ENCODE measurements around the gene SPATA6L.

SPATA6L gene

GRCh38 chr9:4666042-4666699 lies at the start of gene SPATA6L:
SPATA6L (minus strand) TSS chr9:4666480; CDS start chr9:4666250, 230 bp downstream.
- H3K27me3 Mint-ChIP-seq (ENCODE audit: low read depth) = peaks cover 10% of the 10 kb centered on the region
- peak within 1 kb of the TSS; percentile 78 for H3K4me3 Mint-ChIP-seq
- peak; percentile 40 for DNase-seq (ENCODE audit: low spot score)
- H3K27ac Mint-ChIP-seq = peak within 1 kb of the TSS; percentile 13
- no peaks in the 10 kb centered on the region for H3K9me3 Mint-ChIP-seq
- peaks cover 3% of the 10 kb centered on the region for H3K36me3 Mint-ChIP-seq (ENCODE audit: low read depth)
- peaks cover 57% of the 10 kb centered on the region for H3K4me1 Mint-ChIP-seq (ENCODE audit: low read depth)

GRCh38 chr9:4714266-4715016 lies 48.2 kb upstream of the SPATA6L start:
- H3K27ac Mint-ChIP-seq = no peak overlapping the region
- DNase-seq (ENCODE audit: low spot score) = no peak
- no peak overlapping the region for H3K4me3 Mint-ChIP-seq
- H3K9me3 Mint-ChIP-seq = peaks cover 6% of the 10 kb centered on the region
- H3K36me3 Mint-ChIP-seq (ENCODE audit: low read depth) = peaks cover 46% of the 10 kb centered on the region
- H3K4me1 Mint-ChIP-seq (ENCODE audit: low read depth) = no peaks in the 10 kb centered on the region
- no peaks in the 10 kb centered on the region for H3K27me3 Mint-ChIP-seq (ENCODE audit: low read depth)

- no peaks in the 10 kb centered on the region for H3K27me3 Mint-ChIP-seq (ENCODE audit: low read depth)
Measured at GRCh38 chr9:4713849-4714248, 47.6 kb upstream of the SPATA6L start.

GRCh38 chr9:4709380-4709779 lies 43.1 kb upstream of the SPATA6L start:
- Mint-ChIP-seq H3K4me1 (ENCODE audit: low read depth) (peaks cover 6% of the 10 kb centered on the region), H3K9me3 (peaks cover 6% of the 10 kb centered on the region), H3K36me3 (ENCODE audit: low read depth) (peaks cover 44% of the 10 kb centered on the region), H3K27me3 (ENCODE audit: low read depth) (no peaks in the 10 kb centered on the region), H3K4me3 (no peak overlapping the region), H3K27ac (no peak overlapping the region)
- DNase-seq (ENCODE audit: low spot score) = no peak

More at GRCh38 chr9:4713849-4714248, 47.6 kb upstream of the SPATA6L start:
- H3K27ac Mint-ChIP-seq = no peak overlapping the region
- DNase-seq (ENCODE audit: low spot score) = no peak
- H3K36me3 Mint-ChIP-seq (ENCODE audit: low read depth) = peaks cover 48% of the 10 kb centered on the region
- H3K9me3 Mint-ChIP-seq = peaks cover 6% of the 10 kb centered on the region
- H3K4me3 Mint-ChIP-seq = no peak overlapping the region
- H3K4me1 Mint-ChIP-seq (ENCODE audit: low read depth) = no peaks in the 10 kb centered on the region

GRCh38 chr9:4706971-4707622 lies 40.8 kb upstream of the SPATA6L start:
- Mint-ChIP-seq H3K4me3 (no peak overlapping the region), H3K36me3 (ENCODE audit: low read depth) (peaks cover 51% of the 10 kb centered on the region), H3K27me3 (ENCODE audit: low read depth) (no peaks in the 10 kb centered on the region), H3K9me3 (no peaks in the 10 kb centered on the region), H3K27ac (no peak overlapping the region), H3K4me1 (ENCODE audit: low read depth) (peaks cover 6% of the 10 kb centered on the region)
- DNase-seq (ENCODE audit: low spot score) = no peak

GRCh38 chr9:4706021-4706420 lies 39.7 kb upstream of the SPATA6L start:
- Mint-ChIP-seq H3K4me3 (no peak overlapping the region), H3K27ac (peak overlapping the region; percentile 2), H3K36me3 (ENCODE audit: low read depth) (peaks cover 59% of the 10 kb centered on the region), H3K27me3 (ENCODE audit: low read depth) (no peaks in the 10 kb centered on the region), H3K4me1 (ENCODE audit: low read depth) (peaks cover 9% of the 10 kb centered on the region), H3K9me3 (no peaks in the 10 kb centered on the region)
- DNase-seq (ENCODE audit: low spot score) = no peak

- peaks cover 9% of the 10 kb centered on the region for H3K4me1 Mint-ChIP-seq (ENCODE audit: low read depth)
- H3K27me3 Mint-ChIP-seq (ENCODE audit: low read depth) = no peaks in the 10 kb centered on the region
- peaks cover 57% of the 10 kb centered on the region for H3K36me3 Mint-ChIP-seq (ENCODE audit: low read depth)
- H3K27ac Mint-ChIP-seq = no peak overlapping the region
- H3K4me3 Mint-ChIP-seq = no peak overlapping the region
- DNase-seq (ENCODE audit: low spot score) = no peak
- H3K9me3 Mint-ChIP-seq = no peaks in the 10 kb centered on the region
Measured at GRCh38 chr9:4704129-4704528, 37.8 kb upstream of the SPATA6L start.

- peaks cover 48% of the 10 kb centered on the region for H3K36me3 Mint-ChIP-seq (ENCODE audit: low read depth)
- H3K27ac Mint-ChIP-seq = no peak overlapping the region
Measured at GRCh38 chr9:4701526-4701925, 35.2 kb upstream of the SPATA6L start.

GRCh38 chr9:4700932-4701331 lies 34.7 kb upstream of the SPATA6L start:
- H3K27me3 Mint-ChIP-seq (ENCODE audit: low read depth) = no peaks in the 10 kb centered on the region
- H3K9me3 Mint-ChIP-seq = no peaks in the 10 kb centered on the region
- peaks cover 48% of the 10 kb centered on the region for H3K36me3 Mint-ChIP-seq (ENCODE audit: low read depth)
- no peak for DNase-seq (ENCODE audit: low spot score)
- H3K27ac Mint-ChIP-seq = no peak overlapping the region
- peaks cover 3% of the 10 kb centered on the region for H3K4me1 Mint-ChIP-seq (ENCODE audit: low read depth)
- H3K4me3 Mint-ChIP-seq = no peak overlapping the region

More at GRCh38 chr9:4701526-4701925, 35.2 kb upstream of the SPATA6L start:
- no peaks in the 10 kb centered on the region for H3K27me3 Mint-ChIP-seq (ENCODE audit: low read depth)
- no peak for DNase-seq (ENCODE audit: low spot score)
- H3K4me1 Mint-ChIP-seq (ENCODE audit: low read depth) = peaks cover 3% of the 10 kb centered on the region
- H3K9me3 Mint-ChIP-seq = no peaks in the 10 kb centered on the region
- no peak overlapping the region for H3K4me3 Mint-ChIP-seq

- no peak overlapping the region for H3K27ac Mint-ChIP-seq
- peaks cover 3% of the 10 kb centered on the region for H3K4me1 Mint-ChIP-seq (ENCODE audit: low read depth)
- no peaks in the 10 kb centered on the region for H3K9me3 Mint-ChIP-seq
- no peak overlapping the region for H3K4me3 Mint-ChIP-seq
- no peak for DNase-seq (ENCODE audit: low spot score)
- H3K27me3 Mint-ChIP-seq (ENCODE audit: low read depth) = no peaks in the 10 kb centered on the region
- H3K36me3 Mint-ChIP-seq (ENCODE audit: low read depth) = peaks cover 46% of the 10 kb centered on the region
Measured at GRCh38 chr9:4700091-4700490, 33.8 kb upstream of the SPATA6L start.

- DNase-seq (ENCODE audit: low spot score) = no peak
- Mint-ChIP-seq H3K9me3 (no peaks in the 10 kb centered on the region), H3K4me1 (ENCODE audit: low read depth) (peaks cover 10% of the 10 kb centered on the region), H3K4me3 (no peak overlapping the region), H3K27ac (no peak overlapping the region), H3K27me3 (ENCODE audit: low read depth) (no peaks in the 10 kb centered on the region), H3K36me3 (ENCODE audit: low read depth) (peaks cover 23% of the 10 kb centered on the region)
Measured at GRCh38 chr9:4691795-4692194, 25.5 kb upstream of the SPATA6L start.

- peaks cover 11% of the 10 kb centered on the region for H3K4me1 Mint-ChIP-seq (ENCODE audit: low read depth)
- H3K4me3 Mint-ChIP-seq = no peak overlapping the region
- no peak overlapping the region for H3K27ac Mint-ChIP-seq
- no peaks in the 10 kb centered on the region for H3K9me3 Mint-ChIP-seq
- no peaks in the 10 kb centered on the region for H3K27me3 Mint-ChIP-seq (ENCODE audit: low read depth)
- H3K36me3 Mint-ChIP-seq (ENCODE audit: low read depth) = peaks cover 28% of the 10 kb centered on the region
- DNase-seq (ENCODE audit: low spot score) = no peak
Measured at GRCh38 chr9:4690144-4690543, 23.9 kb upstream of the SPATA6L start.

- peaks cover 33% of the 10 kb centered on the region for H3K36me3 Mint-ChIP-seq (ENCODE audit: low read depth)
- peak overlapping the region; percentile 61 for H3K27ac Mint-ChIP-seq
- H3K4me1 Mint-ChIP-seq (ENCODE audit: low read depth) = peaks cover 11% of the 10 kb centered on the region
- no peak overlapping the region for H3K4me3 Mint-ChIP-seq
- H3K27me3 Mint-ChIP-seq (ENCODE audit: low read depth) = no peaks in the 10 kb centered on the region
- peak; percentile 48 for DNase-seq (ENCODE audit: low spot score)
- no peaks in the 10 kb centered on the region for H3K9me3 Mint-ChIP-seq
Measured at GRCh38 chr9:4689687-4690104, 23.4 kb upstream of the SPATA6L start.

- no peaks in the 10 kb centered on the region for H3K27me3 Mint-ChIP-seq (ENCODE audit: low read depth)
- no peak overlapping the region for H3K4me3 Mint-ChIP-seq
- peak overlapping the region; percentile 41 for H3K27ac Mint-ChIP-seq
- peaks cover 11% of the 10 kb centered on the region for H3K4me1 Mint-ChIP-seq (ENCODE audit: low read depth)
- no peak for DNase-seq (ENCODE audit: low spot score)
- H3K9me3 Mint-ChIP-seq = no peaks in the 10 kb centered on the region
- H3K36me3 Mint-ChIP-seq (ENCODE audit: low read depth) = peaks cover 34% of the 10 kb centered on the region
Measured at GRCh38 chr9:4689021-4689420, 22.7 kb upstream of the SPATA6L start.

All from T-helper 2 cell treated with Interferon-gamma antibody and Interleukin-4, amounts not matched to agents 5 μg/mL and 100 μg/mL, for 36 hours (primary cell).